NCI-H460 (cell line): ENCODE measurements around the gene SMTN. TPM values are rescaled to one million over a fixed set of nuclear protein-coding genes. Genes with fewer than 3 reads are reported as not detected.

ENCODE experiments used
- DNase-seq: peaks from one replicate; pipeline ENCODE4 v3.0.0-alpha.2; 2016; ENCODE audit warnings: low read depth; ENCODE audit errors: extremely low read depth
- total RNA-seq: library from RNA; depleted of rRNA; stranded (reverse); fragments of >200 nt; shearing (Covaris generic); gene quantifications from 2 replicates; pipeline ENCODE4 v1.2.3, GENCODE V29; 2014

Gene SMTN
- total RNA-seq, 1 experiment from 2014 or later, result 8.5 TPM

DNA sequence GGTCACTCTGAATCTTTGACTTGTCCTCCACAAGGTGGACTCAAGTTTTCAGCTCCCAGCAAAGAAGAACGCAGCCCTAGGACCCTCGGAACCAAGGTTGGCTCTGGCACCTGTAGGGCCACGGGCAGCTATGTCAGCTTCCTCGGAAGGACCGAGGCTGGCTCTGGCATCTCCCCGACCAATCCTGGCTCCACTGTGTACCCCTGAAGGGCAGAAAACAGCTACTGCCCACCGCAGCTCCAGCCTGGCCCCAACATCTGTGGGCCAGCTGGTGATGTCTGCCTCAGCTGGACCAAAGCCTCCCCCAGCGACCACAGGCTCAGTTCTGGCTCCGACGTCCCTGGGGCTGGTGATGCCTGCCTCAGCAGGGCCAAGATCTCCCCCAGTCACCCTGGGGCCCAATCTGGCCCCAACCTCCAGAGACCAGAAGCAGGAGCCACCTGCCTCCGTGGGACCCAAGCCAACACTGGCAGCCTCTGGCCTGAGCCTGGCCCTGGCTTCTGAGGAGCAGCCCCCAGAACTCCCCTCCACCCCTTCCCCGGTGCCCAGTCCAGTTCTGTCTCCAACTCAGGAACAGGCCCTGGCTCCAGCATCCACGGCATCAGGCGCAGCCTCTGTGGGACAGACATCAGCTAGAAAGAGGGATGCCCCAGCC is 43.8 kb downstream of the SMTN start:
- no peak for DNase-seq

DNA sequence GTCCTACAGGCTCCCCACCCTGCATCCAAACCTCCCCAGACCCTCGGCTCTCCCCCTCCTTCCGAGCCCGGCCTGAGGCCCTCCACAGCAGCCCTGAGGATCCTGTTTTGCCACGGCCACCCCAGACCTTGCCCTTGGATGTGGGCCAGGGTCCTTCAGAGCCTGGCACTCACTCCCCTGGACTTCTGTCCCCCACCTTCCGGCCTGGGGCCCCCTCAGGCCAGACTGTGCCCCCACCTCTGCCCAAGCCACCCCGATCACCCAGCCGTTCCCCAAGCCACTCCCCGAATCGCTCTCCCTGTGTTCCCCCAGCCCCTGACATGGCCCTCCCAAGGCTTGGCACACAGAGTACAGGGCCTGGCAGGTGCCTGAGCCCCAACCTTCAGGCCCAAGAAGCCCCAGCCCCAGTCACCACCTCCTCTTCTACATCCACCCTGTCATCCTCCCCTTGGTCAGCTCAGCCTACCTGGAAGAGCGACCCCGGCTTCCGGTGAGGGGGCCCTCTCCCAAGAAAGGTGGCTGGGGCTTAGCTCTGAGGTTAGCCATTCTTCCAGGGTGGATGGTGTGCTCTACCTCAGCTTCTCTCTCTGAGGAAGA is 44.5 kb downstream of the SMTN start:
- DNase-seq, result no peak

- no peak for DNase-seq
These were observed 45.2 kb downstream of the SMTN start for GRCh38 chr22:31126128-31126868.

DNA sequence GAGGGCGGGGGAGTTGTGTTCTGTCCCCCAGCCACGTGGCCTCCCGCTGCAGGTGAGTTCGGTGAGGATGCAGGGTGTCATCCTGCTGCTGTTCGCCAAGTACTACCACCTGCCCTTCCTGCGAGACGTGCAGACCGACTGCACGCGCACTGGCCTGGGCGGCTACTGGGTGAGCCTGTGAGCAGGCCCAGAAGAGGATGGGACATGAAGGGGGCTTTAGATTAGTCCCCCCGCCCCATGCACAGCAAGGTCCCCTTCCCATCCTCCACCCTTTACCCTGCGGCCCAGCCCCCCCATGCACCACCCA is 45.7 kb downstream of the SMTN start:
- no peak for DNase-seq

GRCh38 chr22:31127181-31127772 is 46.2 kb downstream of the SMTN start:
- DNase-seq, result no peak

GRCh38 chr22:31128156-31128555 is 47.0 kb downstream of the SMTN start:
- DNase-seq, result no peak

- DNase-seq, result no peak
These were observed 49.8 kb downstream of the SMTN start for GRCh38 chr22:31130873-31131272.

GRCh38 chr22:31133911-31134310 is 52.8 kb downstream of the SMTN start:
- DNase-seq, result no peak

DNA sequence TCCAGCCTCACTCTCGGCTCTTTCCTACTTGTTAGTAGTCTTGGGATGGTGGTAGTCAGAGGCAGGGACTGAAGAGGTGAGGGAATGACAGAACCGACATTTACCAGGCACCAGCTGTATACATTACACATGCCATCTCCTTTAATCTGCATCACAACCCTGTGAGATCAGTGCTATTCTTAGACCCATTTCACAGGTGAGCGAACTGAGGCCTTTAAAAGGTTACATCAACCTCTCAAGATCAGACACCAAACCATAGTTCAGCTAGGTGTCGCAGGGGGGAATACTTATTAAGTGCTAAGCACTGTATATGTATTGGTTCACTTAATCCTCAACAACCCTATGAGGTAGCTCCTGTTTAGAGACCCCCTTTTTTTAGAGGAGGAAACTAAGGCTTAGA is 53.6 kb downstream of the SMTN start:
- no peak for DNase-seq

DNA sequence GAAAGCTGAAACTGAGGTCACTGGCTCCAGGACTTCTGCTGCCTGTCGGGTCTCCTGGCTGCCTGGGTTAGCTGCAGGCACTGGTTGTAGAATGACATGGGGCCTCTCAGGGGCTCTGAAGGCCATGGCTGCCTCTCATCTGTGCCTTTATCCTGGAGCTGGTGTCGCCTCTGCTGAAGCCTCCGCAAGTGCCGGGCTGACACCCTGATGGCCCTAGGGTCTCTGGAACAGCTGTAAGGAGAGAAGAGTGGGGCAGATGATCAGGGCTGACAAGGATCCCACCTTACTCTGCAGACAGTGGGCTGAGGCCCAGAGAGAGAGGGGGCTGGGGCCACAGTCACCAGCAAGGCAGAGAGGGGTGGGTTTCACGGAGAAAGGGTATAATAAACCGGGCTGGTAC is 54.6 kb downstream of the SMTN start:
- DNase-seq, result no peak

- no peak for DNase-seq
These were observed 55.0 kb downstream of the SMTN start for GRCh38 chr22:31136155-31136554.

GRCh38 chr22:31136711-31137110 is 55.6 kb downstream of the SMTN start:
- DNase-seq, result no peak

DNA sequence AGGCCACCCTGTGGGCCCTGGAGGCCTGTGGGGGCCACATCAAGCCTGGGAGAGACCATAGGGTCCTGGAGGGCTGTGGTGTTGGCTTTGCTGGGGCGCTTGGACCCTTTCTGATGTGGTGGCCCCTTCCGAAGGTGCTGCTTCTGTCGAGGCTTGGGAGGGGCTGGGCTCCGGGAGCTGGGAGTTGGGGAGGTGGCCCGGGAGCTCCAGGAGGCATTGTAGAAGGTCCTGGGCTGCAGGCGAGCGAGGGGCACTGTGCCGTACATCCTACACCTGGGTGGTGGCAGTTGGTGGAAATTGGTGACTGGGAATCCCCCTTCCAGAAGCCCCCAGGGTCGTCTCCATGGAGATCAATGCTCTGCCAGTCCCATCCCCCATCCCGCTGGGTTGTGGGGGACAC is 56.6 kb downstream of the SMTN start:
- DNase-seq, result no peak

DNA sequence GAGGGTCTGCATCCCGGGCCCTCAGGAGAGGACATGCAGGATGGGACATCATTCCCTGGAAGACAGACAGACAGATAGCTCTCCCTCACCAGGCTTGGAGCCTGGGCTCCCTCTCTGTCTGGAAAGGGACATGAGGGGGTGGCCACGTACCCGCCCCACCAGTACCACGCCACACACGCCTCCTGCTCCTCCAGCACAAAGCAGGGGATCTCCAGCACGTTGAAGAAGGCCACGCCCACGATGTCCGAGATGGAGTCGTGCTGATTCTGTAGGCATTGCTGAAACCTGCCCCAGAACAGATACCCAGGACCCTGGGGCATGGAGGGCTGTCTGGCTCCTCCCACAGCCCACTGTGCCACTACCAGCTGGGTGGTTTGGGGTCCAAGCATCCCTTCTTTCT is 57.0 kb downstream of the SMTN start:
- no peak for DNase-seq

- DNase-seq, result no peak
These were observed 57.9 kb downstream of the SMTN start for GRCh38 chr22:31139066-31139465.

DNA sequence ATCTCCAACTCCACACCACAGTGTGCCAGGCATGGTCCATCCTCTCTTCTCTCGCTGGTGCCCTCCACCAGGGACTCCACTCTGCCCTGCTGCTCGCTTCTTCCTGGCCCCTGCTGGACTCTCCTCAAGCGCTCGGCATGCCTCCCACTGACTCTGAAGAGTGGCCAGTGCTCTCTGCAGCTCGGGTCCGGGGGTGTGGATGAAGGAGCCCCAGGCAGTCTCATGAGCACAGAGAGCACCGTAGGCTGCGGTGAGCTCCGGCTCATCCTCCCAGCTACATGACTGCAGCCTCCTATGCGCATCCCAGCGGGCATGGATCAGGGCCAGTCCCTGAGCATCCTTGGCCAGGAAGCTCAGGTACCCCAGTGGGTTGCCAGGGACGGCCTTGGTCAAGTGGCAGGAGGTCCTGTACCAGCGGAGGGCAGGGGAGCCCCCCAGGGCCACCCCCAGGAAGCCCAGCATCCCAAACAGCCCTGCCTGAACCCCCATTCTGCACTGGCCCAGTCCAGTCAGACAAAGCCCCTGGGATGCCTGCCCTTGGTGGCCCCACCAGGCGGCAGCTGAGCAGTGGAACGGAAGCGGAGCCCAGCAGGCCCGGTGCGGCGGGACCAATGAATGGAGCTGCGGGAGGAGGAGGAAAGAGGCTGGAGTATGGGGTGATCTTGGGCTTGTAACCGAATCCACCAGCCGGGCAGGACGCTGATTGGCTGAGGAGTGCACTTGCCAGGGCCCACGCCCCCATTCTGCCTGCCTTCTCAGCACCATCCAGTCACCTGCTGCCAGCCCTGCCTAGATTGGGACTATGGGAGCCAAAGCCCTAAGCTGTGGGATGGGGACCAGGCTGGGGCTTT is 59.0 kb downstream of the SMTN start, which contains the start of gene PLA2G3:
Gene PLA2G3, minus strand, starts transcription at position 643 of the 851 bp plus-strand sequence. Its CDS starts 154 bp downstream, at position 489.
- no peak for DNase-seq

DNA sequence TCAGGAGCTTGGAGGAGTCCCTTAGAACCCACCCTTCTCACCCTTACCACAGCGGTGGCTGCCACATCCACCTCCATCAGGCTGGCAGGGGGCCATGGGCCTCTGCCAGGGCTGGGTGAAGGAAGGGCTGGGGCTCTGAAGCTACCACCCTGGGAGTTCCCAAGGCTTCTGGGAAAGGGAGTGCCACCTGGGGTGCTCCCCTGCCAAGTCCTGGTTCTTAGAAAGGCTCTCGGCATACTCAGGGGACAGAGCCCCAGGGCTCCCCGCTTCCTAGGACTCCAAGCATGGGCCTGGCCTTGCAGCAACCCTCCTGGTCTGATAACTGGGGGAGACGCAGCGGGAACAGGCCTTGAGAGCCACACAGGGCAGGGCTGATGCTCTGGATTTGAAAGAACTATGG is 59.6 kb downstream of the SMTN start:
- DNase-seq, result no peak

DNA sequence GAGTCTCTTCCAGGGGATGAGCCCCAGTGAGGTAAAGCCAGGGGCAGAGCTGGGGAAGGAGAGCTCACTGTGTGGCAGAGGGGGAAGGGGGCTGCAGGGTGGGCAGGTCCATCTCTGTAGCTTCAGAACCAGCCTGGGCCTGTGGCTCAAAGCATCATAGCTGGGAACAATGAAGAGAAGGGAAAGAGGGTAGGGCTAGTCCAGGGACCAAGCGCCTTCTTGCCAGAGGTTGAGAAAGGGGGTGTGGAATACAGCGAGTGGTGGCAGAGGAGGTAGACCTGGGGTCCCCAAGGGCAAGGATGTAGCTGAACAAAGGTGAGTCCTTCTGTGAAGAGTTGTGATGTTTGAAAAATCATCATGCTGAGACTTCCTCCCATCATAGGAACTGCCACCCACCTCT is 60.4 kb downstream of the SMTN start:
- DNase-seq, result no peak

DNA sequence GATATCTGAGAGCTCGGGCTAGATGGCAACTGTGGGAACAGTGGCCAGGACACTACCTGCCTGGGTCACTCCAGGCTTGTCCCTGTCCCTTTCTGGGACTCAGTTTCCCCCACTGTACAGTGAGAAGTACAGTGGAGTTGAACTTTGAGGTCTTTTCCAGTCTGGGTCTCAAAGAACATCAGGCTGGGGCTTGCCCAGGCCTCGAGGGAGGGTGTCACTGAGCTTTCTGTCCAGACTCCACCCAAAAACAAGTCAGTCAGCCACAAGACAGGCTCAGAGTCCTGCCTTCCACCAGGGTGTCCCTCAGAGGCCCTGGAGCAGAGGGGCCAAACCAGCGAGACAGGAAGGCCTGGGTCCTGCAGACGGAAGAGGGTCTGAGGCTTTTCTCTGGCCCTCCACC is 61.2 kb downstream of the SMTN start:
- DNase-seq, result no peak

DNA sequence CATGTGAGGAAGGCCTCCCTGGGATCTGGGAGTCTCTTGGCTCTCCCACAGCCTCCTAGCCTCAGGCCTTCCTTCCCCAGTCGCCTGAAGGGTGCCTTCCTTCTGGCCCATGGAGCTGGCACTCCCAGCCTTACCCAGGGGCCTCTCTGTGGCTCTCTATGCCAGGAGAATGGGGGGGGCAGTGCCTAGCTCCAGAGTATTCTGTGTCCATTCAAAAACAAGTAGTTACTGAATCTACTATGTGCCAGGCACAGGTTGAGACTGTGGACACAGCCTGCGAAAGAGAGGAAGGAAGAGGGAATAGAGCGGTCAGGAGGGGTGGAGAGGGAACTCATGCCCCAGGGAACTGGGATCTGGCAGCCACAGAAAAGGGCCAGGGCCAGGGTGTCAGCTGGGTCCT is 61.9 kb downstream of the SMTN start:
- DNase-seq, result no peak

DNA sequence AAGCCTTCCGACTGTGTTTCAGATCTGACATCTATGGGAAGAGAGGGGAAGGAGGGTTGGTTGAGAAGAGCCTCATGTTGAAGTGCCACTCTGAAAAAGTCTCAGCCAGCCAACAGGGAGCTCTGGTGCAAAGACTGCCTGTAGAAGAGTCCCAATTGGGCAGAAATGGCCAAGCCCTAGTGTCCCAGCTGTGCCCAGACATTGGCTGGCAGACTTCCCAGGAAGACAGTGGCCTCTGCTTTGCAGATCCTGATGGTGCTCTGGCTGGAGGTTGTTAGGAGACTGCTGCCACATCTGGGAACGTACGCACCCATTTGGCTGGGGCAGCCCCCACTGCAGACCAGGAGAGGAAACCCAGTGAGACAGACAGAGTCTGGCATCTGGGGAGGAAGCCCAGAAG is 62.4 kb downstream of the SMTN start:
- DNase-seq, result no peak
